Measurements from ENCODE around the gene GNAZ.

GRCh38 chr22:23091760-23092159, 21.4 kb downstream of the GNAZ start:
- TF ChIP-seq CTCF (IDR thresholded peaks at IDR 0.05): no peak
- no peak for TF ChIP-seq POLR2A (IDR thresholded peaks at IDR 0.05)
- no peak for TF ChIP-seq POLR2AphosphoS5 (IDR thresholded peaks at IDR 0.05)
- no peak for TF ChIP-seq EP300 (IDR thresholded peaks at IDR 0.05)

All from stomach (tissue), 4 donors.